HG02938 (cell line): ENCODE results near the gene KRTAP27-1.

Experiments
- ATAC-seq: cut with Tn5 transposase; IDR thresholded peaks from one replicate; pipeline ENCODE4 v1.9.1; 2021; ENCODE audit warnings: mild to moderate bottlenecking, moderate library complexity; ENCODE audit not compliant: unreplicated experiment

Gene KRTAP27-1

DNA sequence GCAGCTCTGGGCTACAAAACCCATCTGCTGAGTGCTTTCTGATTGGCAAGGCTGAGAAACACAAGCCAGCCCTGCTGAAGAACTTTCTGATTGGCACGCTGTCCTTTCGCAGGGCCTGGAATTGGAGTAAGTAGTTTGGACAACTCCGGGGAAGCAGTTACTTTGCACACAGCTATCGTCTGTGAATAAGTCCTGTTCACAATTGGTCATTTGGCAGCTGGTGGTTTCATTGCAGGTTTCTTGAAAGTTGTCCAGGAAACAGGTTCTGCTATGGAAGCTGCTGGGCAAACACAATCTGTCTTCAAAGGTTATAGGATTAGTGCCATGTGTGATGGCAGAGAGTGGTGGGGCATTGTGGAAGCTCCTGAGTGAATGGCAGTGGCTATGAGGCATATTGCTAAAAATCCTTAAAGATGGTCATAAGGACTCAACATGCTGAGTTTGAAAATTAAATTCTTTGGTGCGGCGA is at the start of gene KRTAP27-1:
TSS of gene KRTAP27-1 (minus strand) at position 419 of the 469 bp plus-strand sequence. CDS start at position 393, 26 bp downstream.
- ATAC-seq, result no peak

DNA sequence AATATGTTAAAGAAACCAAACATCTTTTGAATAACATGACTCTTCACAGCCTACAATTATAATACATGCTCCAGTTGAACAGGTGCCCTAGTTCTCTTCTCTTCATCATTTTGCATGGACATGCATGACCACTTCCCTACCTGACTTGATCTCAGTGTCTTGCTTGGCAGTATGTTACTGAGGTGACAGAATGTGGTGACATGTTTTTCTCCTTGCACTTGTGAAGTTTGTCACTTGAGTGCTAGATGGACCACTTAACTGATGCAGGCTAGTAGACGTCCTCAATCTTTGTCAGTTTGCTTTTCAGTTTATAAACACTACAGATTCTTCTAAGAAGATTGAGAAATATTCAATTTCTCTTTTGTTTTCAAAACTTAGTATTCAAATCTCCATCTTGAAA is 44.7 kb upstream of the KRTAP27-1 start:
- no peak for ATAC-seq

DNA sequence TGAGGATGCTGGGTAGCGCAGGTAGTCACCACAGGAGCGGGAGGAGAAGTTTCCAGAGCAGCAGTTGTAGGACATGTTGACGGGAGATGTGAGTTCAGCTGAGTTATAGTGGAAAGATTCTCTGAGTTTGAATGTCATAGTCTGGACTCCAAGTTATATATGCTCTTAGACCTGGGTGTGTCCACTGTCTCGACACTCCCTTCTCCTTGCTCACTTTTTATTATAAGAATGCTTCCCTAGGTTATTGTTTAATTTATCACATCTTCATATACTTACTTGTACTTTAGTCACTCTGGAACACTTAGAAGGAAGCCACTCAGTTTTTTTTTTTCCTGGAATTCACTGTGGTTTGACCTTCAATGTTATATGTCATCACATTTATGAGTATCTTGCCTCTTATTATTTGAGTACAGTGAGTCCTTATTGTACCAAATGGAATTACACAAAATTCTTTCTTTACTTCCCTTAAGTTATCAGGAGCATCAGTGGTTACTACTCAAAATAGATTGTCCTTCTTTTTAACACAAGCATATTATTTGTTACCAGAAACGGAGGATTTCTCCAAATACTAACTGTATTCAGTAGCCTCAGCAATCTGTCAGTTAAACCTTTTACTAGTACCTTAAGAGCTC is 34.8 kb upstream of the KRTAP27-1 start, which contains the start of gene KRTAP13-2:
TSS of gene KRTAP13-2 (minus strand) at position 133 of the 632 bp plus-strand sequence. CDS start at position 75, 58 bp downstream.
- no peak for ATAC-seq

DNA sequence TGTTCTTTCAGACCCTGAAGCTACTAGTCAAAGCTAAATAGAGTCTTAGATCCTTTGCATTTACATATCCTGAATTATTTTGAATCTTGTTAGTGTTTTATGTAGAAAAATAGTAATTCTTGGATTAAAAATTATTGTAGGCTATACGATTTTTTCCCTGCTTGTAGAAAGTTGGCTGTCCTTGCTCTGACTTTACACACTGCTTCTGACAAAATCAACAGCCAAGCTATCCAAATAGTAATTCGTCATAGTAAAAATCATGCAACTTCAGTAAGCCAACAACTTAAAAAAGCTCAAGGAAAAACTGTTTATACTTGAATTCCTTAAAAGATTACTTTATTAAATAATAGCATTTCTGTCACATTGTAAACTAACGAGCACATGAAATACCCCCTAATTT is 18.4 kb upstream of the KRTAP27-1 start:
- ATAC-seq, result no peak

GRCh38 chr21:30354308-30355005 is 17.0 kb upstream of the KRTAP27-1 start:
- no peak for ATAC-seq

DNA sequence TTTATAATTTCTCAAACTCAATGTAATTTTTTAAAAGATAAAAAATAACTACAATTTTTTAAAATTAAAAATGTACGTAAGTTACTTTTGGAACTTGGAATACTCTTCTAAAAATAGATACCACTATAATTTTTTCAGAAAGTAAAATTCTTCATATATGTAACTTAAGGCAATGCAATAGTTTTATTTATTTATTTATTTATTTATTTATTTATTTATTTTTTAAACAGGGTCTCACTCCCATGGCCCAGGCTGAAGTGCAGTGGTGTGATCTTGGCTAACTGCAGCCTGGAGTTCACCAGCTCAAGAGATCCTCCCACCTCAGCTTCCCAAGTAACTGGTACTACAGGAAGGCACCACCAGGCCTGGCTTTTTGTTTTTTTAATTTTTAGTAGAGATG is 14.0 kb upstream of the KRTAP27-1 start:
- no peak for ATAC-seq

DNA sequence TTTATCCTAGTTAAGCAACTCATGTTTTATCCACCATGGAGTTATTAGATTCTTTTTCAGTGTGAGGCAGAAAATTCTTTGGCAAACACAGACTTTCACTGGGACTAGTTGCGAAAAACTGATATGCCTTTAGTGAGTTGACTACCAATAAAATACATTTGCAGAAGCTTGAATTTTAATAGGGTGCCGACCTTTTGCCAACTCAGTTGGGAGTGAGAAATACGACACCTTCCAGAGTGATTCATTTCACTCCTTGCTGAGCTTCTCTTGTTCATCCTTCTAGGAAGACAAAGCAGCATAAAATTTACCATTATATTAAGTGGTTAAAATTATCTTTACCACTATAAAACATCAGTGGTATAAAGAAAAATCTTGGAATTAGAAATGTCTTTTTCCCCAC is 12.1 kb upstream of the KRTAP27-1 start:
- no peak for ATAC-seq

DNA sequence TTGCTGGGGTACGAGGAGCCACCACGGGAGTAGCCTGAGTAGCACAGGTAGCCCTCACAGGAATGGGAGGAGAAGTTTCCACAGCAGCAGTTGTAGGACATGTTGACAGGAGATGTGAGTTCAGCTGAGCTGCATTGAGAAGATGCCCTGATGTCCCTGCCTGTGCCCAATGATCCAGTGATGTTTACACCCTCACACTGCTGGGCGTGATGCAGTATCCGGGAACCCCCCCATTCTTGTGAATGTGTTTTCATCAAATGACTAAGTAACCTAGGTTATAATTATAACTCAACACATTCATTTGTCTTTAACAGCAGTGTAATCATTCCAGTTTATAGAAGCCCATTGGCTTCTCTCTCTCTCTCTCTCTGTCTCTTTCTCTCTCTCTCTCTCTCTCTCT is 11.0 kb upstream of the KRTAP27-1 start, which contains the start of gene KRTAP23-1:
TSS of gene KRTAP23-1 (minus strand) at position 101 of the 400 bp plus-strand sequence. CDS start at position 101, 0 bp downstream.
- ATAC-seq, result no peak

DNA sequence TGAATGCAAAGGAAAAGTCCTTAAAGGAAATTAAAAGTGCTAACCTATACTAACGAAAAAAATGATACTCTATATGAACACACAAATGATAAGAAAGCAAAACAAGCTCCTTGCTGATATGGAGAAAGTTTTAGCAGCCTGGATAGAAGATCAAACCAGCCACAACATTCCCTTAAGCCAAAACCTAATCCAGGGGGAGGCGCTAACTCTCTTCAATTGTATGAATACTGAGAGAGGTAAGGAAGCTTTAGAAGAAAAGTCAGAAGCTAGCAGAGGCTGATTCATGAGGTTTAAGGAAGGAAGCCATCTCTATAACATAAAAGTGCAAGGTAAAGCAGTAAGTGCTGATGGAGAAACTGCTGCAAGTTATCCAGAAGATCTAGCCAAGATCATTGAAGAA is 7.5 kb upstream of the KRTAP27-1 start:
- no peak for ATAC-seq

DNA sequence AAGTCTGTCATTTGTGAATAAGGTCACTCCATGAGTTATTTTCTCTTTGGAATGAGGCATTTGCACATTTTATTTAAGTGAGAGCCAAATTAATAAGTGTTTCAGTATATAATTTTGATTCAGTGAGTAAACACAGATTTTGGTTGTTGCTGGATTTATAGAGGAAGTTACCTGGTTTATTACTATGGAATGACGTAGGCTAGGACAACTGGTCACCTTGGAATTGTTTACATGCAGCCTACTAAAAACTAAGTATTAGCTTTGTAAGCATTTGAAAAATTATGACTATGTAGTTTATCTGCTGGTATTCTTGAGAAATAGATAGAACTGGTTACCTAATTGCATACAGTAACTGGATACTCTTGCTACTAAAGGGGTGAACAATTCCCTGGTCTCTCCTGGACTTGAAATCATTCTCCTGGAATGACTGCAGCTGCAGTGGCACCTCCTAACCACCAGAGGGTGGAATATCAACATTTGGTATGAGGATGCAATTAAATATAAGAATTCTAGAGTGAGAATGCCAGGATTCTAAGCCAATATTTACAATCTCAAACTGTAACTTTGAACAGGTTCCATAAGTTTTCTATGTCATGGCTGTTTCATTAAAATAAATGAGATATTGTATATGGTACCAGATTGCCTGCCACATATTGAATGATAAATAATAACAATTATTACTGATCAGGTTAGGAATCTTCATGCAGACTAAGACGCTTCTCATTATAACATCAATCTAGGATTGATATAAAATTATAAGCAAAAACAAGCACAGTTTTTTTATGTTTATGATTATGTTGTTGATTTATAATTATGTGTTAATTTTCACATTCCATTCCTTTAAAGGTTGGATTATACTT is 3.5 kb upstream of the KRTAP27-1 start:
- ATAC-seq, result no peak

DNA sequence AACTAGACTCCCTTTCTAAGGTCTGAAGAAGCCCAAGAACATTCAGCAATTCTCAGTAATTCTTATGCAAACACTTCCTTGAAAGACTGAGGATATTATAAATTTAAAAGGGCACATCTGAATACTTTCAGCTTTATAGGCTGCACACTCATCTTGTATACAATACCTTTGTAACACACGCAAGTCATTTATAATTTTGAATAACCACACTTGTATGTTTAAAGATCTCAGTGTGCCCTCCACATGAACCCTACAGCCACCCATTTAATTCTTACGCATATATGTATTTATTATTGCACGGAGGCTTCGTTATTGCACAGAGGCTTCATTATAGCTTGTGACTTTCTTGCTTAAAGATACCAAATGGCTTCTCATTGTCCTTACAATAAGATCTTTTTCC is 1.2 kb upstream of the KRTAP27-1 start:
- no peak for ATAC-seq

- ATAC-seq, result no peak
Measured at GRCh38 chr21:30337772-30338171, 278 bp upstream of the KRTAP27-1 start.

- no peak for ATAC-seq
Measured at GRCh38 chr21:30336596-30336995, 898 bp downstream of the KRTAP27-1 start.

- ATAC-seq, result no peak
Measured at GRCh38 chr21:30333736-30334135, 3.8 kb downstream of the KRTAP27-1 start.

GRCh38 chr21:30332681-30333080 is 4.8 kb downstream of the KRTAP27-1 start:
- ATAC-seq, result no peak

DNA sequence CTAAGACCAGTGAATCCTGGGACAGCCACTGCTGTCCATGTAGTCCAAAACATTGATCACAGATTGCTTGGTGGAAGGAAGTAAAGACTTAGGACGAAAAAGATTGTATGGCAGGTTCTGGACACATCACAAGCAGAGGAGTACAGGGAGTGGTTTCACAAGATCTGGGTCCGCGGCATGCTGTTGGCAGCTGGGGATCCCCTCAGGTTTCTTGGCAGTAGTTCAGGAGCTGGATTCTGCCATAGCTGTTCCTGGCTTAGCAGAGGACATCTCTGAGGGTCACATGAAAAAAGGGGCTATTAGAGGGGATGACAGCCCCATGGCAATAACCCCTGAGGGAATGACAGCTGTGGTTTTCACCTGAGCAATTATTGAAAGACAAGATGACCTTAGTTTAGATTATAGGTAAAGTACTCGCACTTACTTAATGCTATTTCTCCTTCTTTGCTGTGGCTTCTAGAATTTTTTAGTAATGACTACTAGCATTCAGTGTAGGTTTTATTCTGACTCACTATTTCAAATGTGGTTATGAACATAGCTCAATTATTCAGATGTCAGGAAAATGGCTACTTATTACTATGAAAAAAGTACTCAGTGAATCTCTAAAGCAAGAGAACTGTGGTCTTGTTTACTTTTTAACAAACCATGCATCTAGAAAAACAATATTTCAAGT is 8.2 kb downstream of the KRTAP27-1 start:
- no peak for ATAC-seq

GRCh38 chr21:30326390-30326789 is 11.1 kb downstream of the KRTAP27-1 start:
- no peak for ATAC-seq

DNA sequence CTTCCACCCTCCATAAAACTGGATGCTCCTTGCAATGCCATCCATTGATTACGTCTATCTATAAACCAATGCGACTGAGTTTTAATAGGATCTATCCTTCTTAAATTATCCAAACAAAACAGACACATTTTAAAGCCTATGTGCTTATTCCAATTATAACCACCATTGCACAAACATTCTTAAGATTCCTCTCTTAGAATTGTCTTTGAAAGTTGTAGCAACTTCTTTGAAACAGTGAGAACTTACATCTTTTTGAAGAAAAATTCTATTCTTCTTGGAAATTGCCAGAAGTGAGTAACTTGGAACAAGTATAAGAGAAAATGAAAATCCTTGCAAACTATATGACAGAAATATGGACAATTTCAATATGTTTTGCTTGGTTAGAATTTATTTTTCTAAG is 17.3 kb downstream of the KRTAP27-1 start, which contains the start of gene KRTAP26-1:
TSS of gene KRTAP26-1 (minus strand) at position 101 of the 400 bp plus-strand sequence. CDS start 280 bp downstream, outside the sequence.
- no peak for ATAC-seq

GRCh38 chr21:30315701-30316100 is 21.8 kb downstream of the KRTAP27-1 start:
- ATAC-seq, result no peak

GRCh38 chr21:30306884-30307283 is 30.6 kb downstream of the KRTAP27-1 start:
- ATAC-seq, result no peak

DNA sequence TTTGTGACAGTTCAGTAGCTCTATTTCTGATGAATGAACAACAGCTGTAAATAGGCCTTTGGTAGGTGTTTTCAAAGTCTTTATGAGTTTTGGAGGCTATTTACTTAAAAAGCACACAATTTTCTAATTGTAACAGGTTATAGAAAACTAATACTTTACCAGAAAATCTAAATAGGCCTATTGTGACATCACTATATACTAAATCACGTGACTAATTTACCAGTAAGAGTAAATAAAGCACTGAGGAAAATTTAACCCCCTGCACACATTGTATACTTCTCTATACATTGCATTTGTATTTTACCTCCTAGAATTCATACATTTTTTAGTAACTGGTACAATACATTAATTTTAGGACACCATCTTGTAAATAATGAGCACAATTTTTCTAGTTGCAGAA is 32.4 kb downstream of the KRTAP27-1 start:
- no peak for ATAC-seq
